Endothelial cell of hepatic sinusoid (primary cell): ENCODE results near the gene RHO.

Source experiments
- in situ Hi-C: cut with HindIII; loops from 2 replicates; pipeline ENCODE4 v1.10.0; 2017; ENCODE audit warnings: low sequenced_read_pairs

Gene RHO

DNA sequence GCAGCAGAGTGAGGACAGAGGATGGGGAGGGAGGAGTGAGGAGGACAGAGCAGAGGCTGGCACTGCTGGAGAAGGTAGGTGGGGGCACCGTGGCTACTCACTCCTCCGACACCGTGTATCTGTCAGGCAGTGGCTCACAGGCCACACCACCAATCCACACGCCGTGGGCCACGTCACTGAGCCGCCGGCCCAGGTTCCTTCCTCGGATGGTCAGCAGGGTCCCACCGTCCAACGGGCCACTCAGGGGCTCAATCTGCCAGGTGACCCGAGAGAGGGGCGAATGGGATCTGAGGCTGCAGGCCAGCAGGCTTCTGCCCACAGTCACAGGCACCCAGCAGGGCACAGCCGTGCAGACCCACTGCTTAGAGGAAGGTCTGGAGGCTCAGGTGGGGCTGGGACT, 45.1 kb downstream of the RHO start:
- in situ Hi-C loops = no loop called here

- in situ Hi-C loops = no loop called here
Measured at GRCh38 chr3:129574206-129574605, 45.8 kb downstream of the RHO start.

- in situ Hi-C loops = no loop called here
Measured at GRCh38 chr3:129575233-129575996, 47.0 kb downstream of the RHO start.

DNA sequence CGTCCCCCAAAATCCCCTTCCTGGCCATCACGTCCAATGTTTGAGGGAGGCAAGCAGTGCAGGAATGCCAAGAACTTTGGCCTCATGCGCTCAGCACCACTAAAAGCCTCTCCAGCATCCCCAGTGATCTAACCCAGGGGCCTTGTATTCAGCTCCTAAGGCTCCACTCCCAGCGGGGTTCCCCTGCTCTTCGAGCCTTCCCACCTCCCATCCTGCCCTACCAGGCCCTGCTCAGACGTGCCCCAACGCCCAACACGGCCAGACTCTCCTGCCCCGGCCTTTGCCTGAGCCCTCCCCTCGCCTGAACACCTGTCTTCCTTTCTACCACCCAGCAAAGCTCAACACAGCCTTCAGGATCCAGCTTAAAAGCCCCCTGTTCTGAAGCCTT, 47.6 kb downstream of the RHO start:
- in situ Hi-C loops = no loop called here

DNA sequence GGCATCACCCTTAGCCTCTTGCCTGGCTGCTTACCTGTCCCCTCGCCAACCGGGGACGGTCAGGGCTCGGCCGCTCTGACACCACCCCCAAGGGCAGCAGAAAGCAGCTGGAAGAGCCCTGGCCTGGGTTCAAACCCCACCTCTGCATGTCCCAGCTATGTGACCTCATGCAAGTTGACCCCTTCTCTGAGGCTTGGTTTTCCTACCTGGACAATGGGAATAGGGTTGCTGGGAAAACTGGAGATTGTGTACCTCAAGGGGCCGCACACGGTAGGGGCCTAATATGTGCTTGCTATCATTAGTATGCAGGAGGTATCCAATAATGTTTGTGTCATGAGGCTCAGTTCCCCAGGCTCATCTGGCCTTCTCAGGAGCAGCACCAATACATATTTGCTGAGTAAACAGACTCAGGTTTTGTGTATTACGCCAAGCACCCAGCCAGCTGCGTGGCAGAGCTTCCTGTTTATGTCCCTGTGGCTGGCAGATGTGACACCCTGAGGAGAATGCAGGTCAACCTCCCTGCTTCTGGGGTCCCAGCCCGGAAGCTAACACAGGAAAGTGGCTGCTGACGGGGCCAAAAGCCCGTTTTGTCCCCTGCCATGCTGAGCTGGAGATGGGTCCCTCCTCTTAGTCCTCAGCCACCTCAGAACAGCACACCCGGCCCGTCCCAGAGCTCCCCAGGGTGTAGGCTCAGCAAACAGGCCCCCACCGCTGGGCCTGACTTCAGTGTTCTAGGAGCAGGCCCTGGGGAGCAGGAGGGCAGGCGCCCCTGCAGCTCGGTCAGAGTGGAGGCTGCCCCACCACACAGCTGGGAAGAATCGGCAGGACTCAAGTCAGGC, 48.3 kb downstream of the RHO start:
- in situ Hi-C loops = no loop called here

DNA sequence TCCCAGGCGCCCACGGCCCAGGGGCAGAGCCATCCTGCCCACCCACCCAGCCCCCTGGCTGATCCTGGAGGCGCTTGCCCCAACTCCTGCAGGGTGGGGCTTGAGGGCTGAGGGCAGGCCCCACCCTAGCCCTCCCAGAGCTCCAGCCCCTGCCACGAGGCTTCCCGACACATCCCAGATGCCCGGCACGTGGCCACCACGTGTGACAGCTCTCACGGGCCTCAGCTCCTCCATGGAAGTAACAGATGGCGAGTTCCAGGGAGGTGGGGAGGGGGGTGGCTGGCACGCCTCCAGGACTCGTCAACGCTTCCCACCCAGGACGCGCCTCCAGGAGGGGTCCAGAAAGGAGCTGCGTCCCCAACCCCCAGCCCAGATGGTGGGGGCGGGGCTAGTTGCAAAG, 48.9 kb downstream of the RHO start:
- in situ Hi-C loops = no loop called here

DNA sequence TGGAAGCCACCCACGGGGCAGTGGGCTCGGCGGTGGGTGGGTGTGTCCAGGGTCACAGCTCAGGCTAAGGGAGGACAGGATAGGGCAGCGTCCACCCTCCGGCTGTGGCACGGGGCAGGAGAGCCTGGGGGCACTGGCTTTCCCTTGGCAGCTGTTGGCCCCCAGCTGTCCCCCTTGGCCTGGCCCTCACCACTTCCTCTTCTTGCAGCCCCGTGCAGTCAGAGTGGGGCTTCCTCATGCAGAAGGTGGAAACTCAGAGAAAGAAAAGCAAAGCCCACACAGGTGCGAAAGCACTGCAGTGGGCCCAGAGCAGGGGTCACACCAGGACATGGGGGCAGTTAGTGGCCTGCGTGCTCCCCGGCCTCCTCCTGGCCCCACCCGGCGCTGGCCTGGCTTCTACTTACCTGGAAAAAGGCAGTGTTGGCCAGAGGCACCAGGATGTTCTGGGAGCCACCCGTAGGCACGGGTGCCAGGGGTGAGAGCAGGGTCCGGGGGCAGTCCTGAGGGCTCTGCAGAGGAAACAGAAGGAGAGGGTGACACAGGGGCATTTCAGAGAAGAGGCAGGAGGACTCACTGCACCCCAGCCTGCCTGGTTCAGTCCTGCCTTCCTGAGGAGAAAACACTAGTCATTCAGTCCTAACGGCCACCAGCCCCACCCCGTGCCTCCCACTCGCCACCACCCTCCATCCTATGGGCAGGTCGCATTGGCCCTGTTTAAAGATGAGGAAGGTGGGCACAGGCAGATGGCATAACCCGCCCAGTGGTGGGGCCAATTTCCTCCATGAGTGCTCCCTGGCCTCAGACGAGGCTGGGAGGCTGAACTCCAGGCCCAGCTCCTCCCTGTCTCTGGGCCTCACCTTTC, 49.7 kb downstream of the RHO start:
- in situ Hi-C loops = no loop called here

- in situ Hi-C loops = no loop called here
Measured at GRCh38 chr3:129579991-129580390, 51.6 kb downstream of the RHO start.

DNA sequence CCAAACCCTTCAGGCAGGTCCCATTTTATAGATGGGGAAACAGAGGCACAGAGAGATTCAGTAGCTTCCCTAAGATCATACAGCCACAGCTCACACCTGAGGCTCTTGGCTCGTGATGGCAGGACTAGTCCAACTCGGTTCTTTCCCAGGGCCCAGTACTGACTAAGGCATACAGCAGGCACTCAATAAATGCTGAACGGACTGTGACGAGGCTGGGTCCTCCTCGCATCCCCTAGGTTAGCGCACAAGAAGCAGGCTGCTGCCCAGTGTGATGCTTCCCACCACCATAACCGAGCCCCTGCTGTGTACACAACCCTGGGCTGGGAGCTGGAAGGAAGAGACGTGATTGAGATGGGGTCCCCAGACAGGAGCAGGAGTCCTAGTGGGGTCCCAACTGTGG, 53.2 kb downstream of the RHO start:
- in situ Hi-C loops = no loop called here

GRCh38 chr3:129582799-129583198, 54.4 kb downstream of the RHO start:
- in situ Hi-C loops = no loop called here

GRCh38 chr3:129583289-129583688, 54.9 kb downstream of the RHO start:
- in situ Hi-C loops = no loop called here

DNA sequence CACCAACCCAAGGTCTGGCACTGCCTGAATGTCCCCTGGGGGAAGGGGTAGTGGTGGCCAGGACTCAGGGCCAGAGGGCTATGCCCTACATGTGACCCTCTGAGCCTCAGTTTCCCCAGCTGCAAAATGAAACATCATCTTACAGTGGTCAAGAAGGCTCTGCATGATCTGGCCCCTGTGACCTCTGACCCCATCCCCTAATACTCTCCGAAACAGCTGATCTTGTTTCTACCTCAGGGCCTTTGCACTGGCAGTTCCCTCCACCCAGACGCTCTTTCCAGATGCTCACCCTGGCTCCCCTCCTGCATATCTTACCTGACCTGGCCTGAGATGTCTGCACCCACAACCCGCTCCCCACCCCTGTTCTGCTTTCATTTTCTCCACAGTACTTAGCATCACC, 56.2 kb downstream of the RHO start:
- in situ Hi-C loops = no loop called here
